Mesangial cell (primary cell): ENCODE measurements around the gene TEX30. TPM values are rescaled to one million over a fixed set of nuclear protein-coding genes. Genes with fewer than 3 reads are reported as not detected.

Experiments used
- total RNA-seq: library from RNA; depleted of rRNA; stranded (reverse); fragments of >200 nt; gene quantifications from 2 replicates; pipeline ENCODE4 v1.2.3, GENCODE V29; 2015

TEX30 gene
- total RNA-seq = 8.1 and 16.6 TPM in 2 replicates

GRCh38 chr13:102773441-102774213 is at the start of gene TEX30:
TSS of gene TEX30 (minus strand) at chr13:102773786. CDS start at chr13:102770026, 3,760 bp downstream.

GRCh38 chr13:102798581-102799425 is 25.2 kb upstream of the TEX30 start, which contains the start of the genes BIVM and POGLUT2:
TSS of gene BIVM (plus strand) at chr13:102799119. CDS start at chr13:102807268, 8,149 bp downstream.
TSS of gene POGLUT2 (minus strand) at chr13:102798976. CDS start at chr13:102798670, 306 bp downstream.

Other genes starting within 250 kb of the TEX30 start
- gene TPP2, start 176.8 kb downstream of the TEX30 start, total RNA-seq = 24.5 and 26.2 TPM in 2 replicates
- gene METTL21C, start 78.7 kb downstream of the TEX30 start, total RNA-seq = not detected in 2 replicates
- gene POGLUT2, start 25.2 kb upstream of the TEX30 start, total RNA-seq = 29.5 and 78.8 TPM in 2 replicates
- gene BIVM, start 25.3 kb upstream of the TEX30 start, total RNA-seq = 14.7 and 49.6 TPM in 2 replicates
- 13.7 and 31.8 TPM in 2 replicates for gene ERCC5, start 72.2 kb upstream of the TEX30 start, total RNA-seq